Fibroblast of lung (primary cell): ENCODE data around the gene BTLA. TPM values are rescaled to one million over a fixed set of nuclear protein-coding genes. Genes with fewer than 3 reads are reported as not detected.
A peak's percentile ranks its signal among the peaks of the same experiment; 100 is the strongest.
"Not testable (repeated sequence)": the region's sequence is repeated elsewhere in the genome, so short reads cannot be mapped to it uniquely, and the experiment has no call there.

Experiments used
- DNase-seq, 2 donors: peaks; one replicate each; pipeline versions ENCODE4 v3.0.0 to v3.0.0-alpha.2; 2010; ENCODE audit warnings: low read depth in 2 of 2
- H2AFZ ChIP-seq: 2 replicates; pipeline ENCODE4 v1.5.1; 2012; ENCODE audit warnings: low read length, control low read depth, inconsistent platforms
- H3K27ac ChIP-seq: 2 replicates; pipeline ENCODE4 v1.5.1; 2011; ENCODE audit warnings: low read length, control low read depth; ENCODE audit not compliant: insufficient read depth
- H3K27me3 ChIP-seq: 2 replicates; pipeline ENCODE4 v1.5.1; 2011; ENCODE audit warnings: mild to moderate bottlenecking, low read length; ENCODE audit not compliant: control insufficient read depth, insufficient read depth
- H3K36me3 ChIP-seq: 2 replicates; pipeline ENCODE4 v1.5.1; 2011; ENCODE audit warnings: low read length; ENCODE audit not compliant: control insufficient read depth, insufficient read depth
- H3K4me1 ChIP-seq: 2 replicates; pipeline ENCODE4 v1.5.1; 2011; ENCODE audit warnings: low read length; ENCODE audit not compliant: control insufficient read depth, insufficient read depth; ENCODE audit errors: extremely low read depth
- H3K4me2 ChIP-seq: 2 replicates; pipeline ENCODE4 v1.5.1; 2011; ENCODE audit warnings: low read length, control low read depth; ENCODE audit not compliant: insufficient read depth; ENCODE audit errors: extremely low read depth
- H3K4me3 ChIP-seq, 4 experiments: fragments of 200-600 bp in 1 of 4; sonication (generic) in 1 of 4; replicated peaks in 1 of 4; 2 replicates each; pipeline ENCODE4 v1.5.1; 2011 to 2016; ENCODE audit warnings: low read length in 4 of 4, low read depth in 3 of 4, mild to moderate bottlenecking in 3 of 4, control low read depth in 2 of 4, inconsistent platforms in 1 of 4, mixed read lengths in 1 of 4; ENCODE audit not compliant: insufficient read depth in 1 of 4; ENCODE audit errors: control extremely low read depth in 1 of 4
- H3K79me2 ChIP-seq: 2 replicates; pipeline ENCODE4 v1.5.1; 2012; ENCODE audit warnings: mild to moderate bottlenecking, low read length, inconsistent platforms; ENCODE audit not compliant: control insufficient read depth, insufficient read depth
- H3K9ac ChIP-seq: 2 replicates; pipeline ENCODE4 v1.5.1; 2011; ENCODE audit warnings: mild to moderate bottlenecking, low read length, control low read depth; ENCODE audit not compliant: insufficient read depth
- H3K9me3 ChIP-seq: 2 replicates; pipeline ENCODE4 v1.5.1; 2012; ENCODE audit warnings: low read depth, low read length; ENCODE audit not compliant: control insufficient read depth, insufficient read depth
- H4K20me1 ChIP-seq: 2 replicates; pipeline ENCODE4 v1.5.1; 2011; ENCODE audit warnings: low read length; ENCODE audit not compliant: control insufficient read depth, insufficient read depth; ENCODE audit errors: extremely low read depth
- EZH2 ChIP-seq: IDR thresholded peaks from 2 replicates; pipeline ENCODE4 v1.5.1; 2012; ENCODE audit warnings: low read length, control low read depth, mild to moderate bottlenecking; ENCODE audit errors: missing control alignments
- polyA plus RNA-seq, 2 donors: library from polyadenylated mRNA; depleted of rRNA in 1 of 2; stranded (reverse) in 1 of 2; unstranded in 1 of 2; fragments of >200 nt; gene quantifications; 2 replicates each; pipeline ENCODE4 v1.2.1, GENCODE V29; 2011 to 2012; ENCODE audit warnings: missing spikeins in 1 of 2
- total RNA-seq: library from RNA; depleted of rRNA; stranded (reverse); fragments of >200 nt; gene quantifications from 2 replicates; pipeline ENCODE4 v1.2.1, GENCODE V29; 2014
- TF ChIP-seq, protein P1 (sequence below), 2 donors: IDR thresholded peaks in 1 of 2; conservative IDR thresholded peaks in 1 of 2; 1 replicate in 1 of 2; 2 replicates in 1 of 2; pipeline ENCODE4 v1.5.1; 2011 to 2012; ENCODE audit warnings: low read length in 2 of 2, control low read depth in 1 of 2, inconsistent platforms in 1 of 2, low read depth in 1 of 2, mild to moderate bottlenecking in 1 of 2

The BTLA gene
- total and polyA plus RNA-seq, 2 donors (not counting 1 experiment from before 2014, with no cell fraction given) = under 0.01 TPM; not detected in 1

DNA sequence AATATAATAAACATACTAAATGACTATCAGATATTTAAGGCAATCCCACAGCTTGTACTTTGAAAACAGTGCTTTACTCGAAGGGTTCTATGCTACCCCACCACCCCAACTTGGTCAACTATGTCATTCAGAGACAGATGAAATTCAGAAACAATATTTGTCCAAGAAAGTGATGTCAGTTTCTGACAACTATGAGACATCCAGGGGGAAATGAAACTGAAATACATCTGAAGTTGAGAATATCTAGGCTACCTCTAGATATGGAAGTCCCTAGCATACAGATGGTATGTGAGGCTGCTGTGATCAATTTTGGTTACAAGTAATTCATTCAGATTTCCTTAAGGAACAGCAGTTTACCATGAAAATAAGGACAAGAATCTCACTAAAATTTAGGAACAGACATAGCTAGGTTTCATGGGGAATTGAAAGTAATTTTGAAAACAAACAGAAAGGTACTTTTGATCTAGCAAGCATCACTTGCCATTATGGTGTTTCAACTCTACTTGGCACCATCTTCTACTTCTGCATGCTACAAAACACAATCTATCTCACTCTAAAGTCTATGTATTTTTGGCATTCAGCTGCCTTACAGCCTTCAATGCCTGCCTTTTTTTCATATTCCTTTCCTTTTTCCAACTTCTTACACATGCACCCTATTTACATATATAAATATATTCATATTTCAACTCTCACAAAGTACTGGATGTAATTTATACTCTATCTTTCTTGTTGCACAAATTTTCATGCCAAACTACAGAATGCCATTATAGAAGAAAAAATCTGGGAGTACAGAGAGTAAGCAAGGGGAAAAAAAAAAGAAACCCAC, 40.8 kb upstream of the BTLA start:
- H3K4me1 ChIP-seq = no peaks in the 10 kb centered on the region
- H3K4me2 ChIP-seq = no peak overlapping the region
- no peaks in the 10 kb centered on the region for H3K9me3 ChIP-seq
- H3K79me2 ChIP-seq = no peaks in the 10 kb centered on the region
- H3K27me3 ChIP-seq = no peaks in the 10 kb centered on the region
- DNase-seq = no peak
- no peak overlapping the region for H3K4me3 ChIP-seq
- TF ChIP-seq, protein P1, sequence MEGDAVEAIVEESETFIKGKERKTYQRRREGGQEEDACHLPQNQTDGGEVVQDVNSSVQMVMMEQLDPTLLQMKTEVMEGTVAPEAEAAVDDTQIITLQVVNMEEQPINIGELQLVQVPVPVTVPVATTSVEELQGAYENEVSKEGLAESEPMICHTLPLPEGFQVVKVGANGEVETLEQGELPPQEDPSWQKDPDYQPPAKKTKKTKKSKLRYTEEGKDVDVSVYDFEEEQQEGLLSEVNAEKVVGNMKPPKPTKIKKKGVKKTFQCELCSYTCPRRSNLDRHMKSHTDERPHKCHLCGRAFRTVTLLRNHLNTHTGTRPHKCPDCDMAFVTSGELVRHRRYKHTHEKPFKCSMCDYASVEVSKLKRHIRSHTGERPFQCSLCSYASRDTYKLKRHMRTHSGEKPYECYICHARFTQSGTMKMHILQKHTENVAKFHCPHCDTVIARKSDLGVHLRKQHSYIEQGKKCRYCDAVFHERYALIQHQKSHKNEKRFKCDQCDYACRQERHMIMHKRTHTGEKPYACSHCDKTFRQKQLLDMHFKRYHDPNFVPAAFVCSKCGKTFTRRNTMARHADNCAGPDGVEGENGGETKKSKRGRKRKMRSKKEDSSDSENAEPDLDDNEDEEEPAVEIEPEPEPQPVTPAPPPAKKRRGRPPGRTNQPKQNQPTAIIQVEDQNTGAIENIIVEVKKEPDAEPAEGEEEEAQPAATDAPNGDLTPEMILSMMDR (conservative IDR thresholded peaks at IDR 0.05 in 1 of 2, IDR thresholded peaks at IDR 0.05 in 1 of 2; ENCODE audit: low read depth in 1 of 2, low read length in 2 of 2) = no peak
- TF ChIP-seq EZH2 = no peak
- no peaks in the 10 kb centered on the region for H4K20me1 ChIP-seq
- H3K27ac ChIP-seq = no peak overlapping the region
- H3K36me3 ChIP-seq = peaks cover 4% of the 10 kb centered on the region
- no peak overlapping the region for H3K9ac ChIP-seq
- no peak overlapping the region for H2AFZ ChIP-seq

DNA sequence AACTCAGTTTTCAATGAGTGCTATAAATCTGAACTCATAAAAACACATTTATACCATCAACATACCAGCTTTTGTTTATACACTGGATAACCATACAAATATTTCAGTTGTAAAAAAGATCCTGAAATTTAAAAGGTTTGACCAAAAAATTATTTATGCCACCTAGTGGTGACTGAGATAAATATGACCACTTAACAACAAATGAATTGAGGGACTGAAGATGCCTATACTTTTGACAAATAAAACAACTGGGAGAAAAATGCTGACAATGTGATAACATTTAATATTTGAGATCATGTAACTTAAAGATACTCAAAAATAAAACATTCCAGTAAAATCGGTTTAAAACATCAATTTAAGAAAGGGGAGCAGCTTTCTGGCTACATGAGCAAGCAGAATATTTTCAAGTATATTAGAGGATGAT, 32.1 kb upstream of the BTLA start:
- TF ChIP-seq, protein P1 (conservative IDR thresholded peaks at IDR 0.05 in 1 of 2, IDR thresholded peaks at IDR 0.05 in 1 of 2; ENCODE audit: low read depth in 1 of 2, low read length in 2 of 2) = peak in 1 of 2 donors; percentile 44
- no peak for TF ChIP-seq EZH2
- Histone ChIP-seq H3K27ac (no peak overlapping the region), H3K27me3 (no peaks in the 10 kb centered on the region), H4K20me1 (no peaks in the 10 kb centered on the region), H3K4me3 (no peak overlapping the region), H3K36me3 (no peaks in the 10 kb centered on the region), H3K4me2 (no peak overlapping the region), H3K79me2 (no peaks in the 10 kb centered on the region), H3K4me1 (no peaks in the 10 kb centered on the region), H3K9ac (no peak overlapping the region), H2AFZ (no peak overlapping the region), H3K9me3 (no peaks in the 10 kb centered on the region)
- DNase-seq = peak; percentile 23 to 60

DNA sequence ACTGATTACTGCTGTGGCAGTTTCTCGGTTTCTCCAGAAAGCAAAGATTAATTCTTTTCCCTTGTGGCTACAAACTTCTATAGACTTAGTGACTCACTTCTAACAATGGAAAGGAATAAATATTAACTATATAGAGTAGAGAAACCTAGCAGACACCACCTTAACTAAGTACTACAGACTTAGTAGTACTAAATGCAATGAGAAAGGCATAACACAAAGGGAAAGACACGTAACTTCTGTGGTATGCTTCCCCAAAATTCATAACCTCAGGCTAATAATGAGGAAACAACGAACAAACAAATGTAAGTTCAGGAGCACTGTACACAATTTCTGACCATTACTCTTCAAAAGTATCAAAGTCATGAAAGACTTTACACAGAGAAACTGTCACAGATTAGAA, 31.3 kb upstream of the BTLA start:
- H4K20me1 ChIP-seq = no peaks in the 10 kb centered on the region
- H3K4me3 ChIP-seq = no peak overlapping the region
- TF ChIP-seq, protein P1 (conservative IDR thresholded peaks at IDR 0.05 in 1 of 2, IDR thresholded peaks at IDR 0.05 in 1 of 2; ENCODE audit: low read depth in 1 of 2, low read length in 2 of 2) = no peak
- no peak for TF ChIP-seq EZH2
- H2AFZ ChIP-seq = no peak overlapping the region
- DNase-seq = no peak
- H3K79me2 ChIP-seq = no peaks in the 10 kb centered on the region
- H3K36me3 ChIP-seq = no peaks in the 10 kb centered on the region
- H3K4me2 ChIP-seq = no peak overlapping the region
- no peaks in the 10 kb centered on the region for H3K9me3 ChIP-seq
- H3K9ac ChIP-seq = no peak overlapping the region
- no peaks in the 10 kb centered on the region for H3K27me3 ChIP-seq
- H3K27ac ChIP-seq = no peak overlapping the region
- H3K4me1 ChIP-seq = no peaks in the 10 kb centered on the region

DNA sequence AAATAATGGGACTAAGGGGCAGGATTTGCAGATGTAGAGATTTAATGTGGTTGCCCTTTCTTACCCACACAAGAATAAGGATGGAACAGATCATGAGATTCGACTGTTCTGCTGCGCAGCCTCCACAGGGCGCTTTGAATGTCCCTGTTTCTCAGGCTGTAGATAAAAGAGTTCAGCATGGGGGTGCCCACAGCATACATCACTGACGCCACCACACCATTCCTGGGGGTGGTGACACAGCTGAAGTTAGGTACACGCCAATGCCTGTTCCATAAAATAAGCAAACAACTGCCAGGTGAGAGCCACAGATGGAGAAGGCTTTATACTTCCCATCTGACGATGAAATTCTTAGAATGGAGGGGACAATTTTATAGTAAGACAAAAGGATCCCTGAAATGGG, 24.9 kb upstream of the BTLA start:
- H3K27ac ChIP-seq, H3K4me2 ChIP-seq, H3K9ac ChIP-seq, H3K4me1 ChIP-seq, H3K9me3 ChIP-seq, DNase-seq, H4K20me1 ChIP-seq, H3K79me2 ChIP-seq, H2AFZ ChIP-seq, H3K27me3 ChIP-seq, H3K4me3 ChIP-seq, H3K36me3 ChIP-seq: not testable (repeated sequence)
